ENCODE data around the gene P2RY2. TPM values are rescaled to one million over a fixed set of nuclear protein-coding genes. Genes with fewer than 3 reads are reported as not detected.

P2RY2 gene
- total RNA-seq, 4 donors from 2014 or later: 4.5 to 7.5 (median 6.7) TPM

DNA sequence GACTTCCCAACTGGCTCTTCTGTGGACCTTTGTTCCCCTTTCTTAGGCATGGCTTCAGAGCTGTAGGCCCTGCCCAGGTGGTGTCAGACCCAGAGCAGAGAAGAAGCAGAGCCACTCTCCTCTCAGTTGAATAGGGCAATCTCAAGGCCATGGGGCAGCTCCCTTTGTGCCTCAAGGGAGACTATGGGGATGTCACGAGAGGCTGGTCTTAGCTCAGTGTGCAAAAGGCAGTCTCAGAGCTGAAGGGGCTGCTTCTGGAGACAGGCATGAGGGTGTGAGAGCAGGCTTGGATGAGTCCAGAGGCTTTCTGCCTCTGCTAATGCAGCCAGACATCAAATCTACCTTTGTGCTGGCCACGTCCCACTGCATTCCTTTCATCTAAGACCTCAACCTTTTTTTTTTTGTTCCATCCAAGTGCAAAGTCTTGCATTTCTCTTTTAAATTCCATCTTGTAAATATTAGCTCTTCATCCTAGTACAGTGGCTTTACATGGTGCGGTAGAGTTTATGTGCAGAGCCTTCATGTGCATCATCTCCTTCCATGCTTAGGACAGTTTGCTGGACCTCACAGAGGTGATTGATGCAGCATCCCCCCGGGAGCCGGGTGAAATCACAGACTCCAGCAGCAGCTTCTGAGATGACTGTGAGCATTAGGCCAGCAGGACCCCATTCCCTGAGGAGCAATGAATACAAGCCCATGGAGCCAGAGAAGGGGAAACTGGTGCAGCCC is 41.8 kb upstream of the P2RY2 start:
- 82 to 88% methylated on average over 5 of the region's 5 CpGs for WGBS, 2 donors

DNA sequence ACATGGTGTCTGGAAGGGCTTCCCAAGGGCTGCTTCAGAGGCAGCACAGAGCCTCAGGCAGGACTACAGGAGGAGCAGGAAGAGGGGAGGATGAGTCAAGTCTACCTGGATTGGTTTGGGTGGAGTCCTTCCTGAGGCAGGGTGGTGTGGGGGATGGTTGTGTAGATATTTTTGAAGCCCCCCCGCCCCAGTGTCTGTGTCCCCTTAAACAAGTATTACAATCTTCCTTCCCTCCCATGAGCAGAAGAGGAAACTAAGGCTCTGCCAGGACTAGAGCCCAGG is 41.3 kb upstream of the P2RY2 start:
- no peak for DNase-seq (ENCODE audit: low spot score in 2 of 2)
- no peak for TF ChIP-seq POLR2A (IDR thresholded peaks at IDR 0.05)
- TF ChIP-seq, protein P1, sequence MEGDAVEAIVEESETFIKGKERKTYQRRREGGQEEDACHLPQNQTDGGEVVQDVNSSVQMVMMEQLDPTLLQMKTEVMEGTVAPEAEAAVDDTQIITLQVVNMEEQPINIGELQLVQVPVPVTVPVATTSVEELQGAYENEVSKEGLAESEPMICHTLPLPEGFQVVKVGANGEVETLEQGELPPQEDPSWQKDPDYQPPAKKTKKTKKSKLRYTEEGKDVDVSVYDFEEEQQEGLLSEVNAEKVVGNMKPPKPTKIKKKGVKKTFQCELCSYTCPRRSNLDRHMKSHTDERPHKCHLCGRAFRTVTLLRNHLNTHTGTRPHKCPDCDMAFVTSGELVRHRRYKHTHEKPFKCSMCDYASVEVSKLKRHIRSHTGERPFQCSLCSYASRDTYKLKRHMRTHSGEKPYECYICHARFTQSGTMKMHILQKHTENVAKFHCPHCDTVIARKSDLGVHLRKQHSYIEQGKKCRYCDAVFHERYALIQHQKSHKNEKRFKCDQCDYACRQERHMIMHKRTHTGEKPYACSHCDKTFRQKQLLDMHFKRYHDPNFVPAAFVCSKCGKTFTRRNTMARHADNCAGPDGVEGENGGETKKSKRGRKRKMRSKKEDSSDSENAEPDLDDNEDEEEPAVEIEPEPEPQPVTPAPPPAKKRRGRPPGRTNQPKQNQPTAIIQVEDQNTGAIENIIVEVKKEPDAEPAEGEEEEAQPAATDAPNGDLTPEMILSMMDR (IDR thresholded peaks at IDR 0.05): no peak
- TF ChIP-seq EP300 (IDR thresholded peaks at IDR 0.05): no peak
- Histone ChIP-seq H3K27ac (peak overlapping the region in 3 of 4 donors; percentile 54 to 79 (median 66)), H3K9me3 (no peaks in the 10 kb centered on the region), H3K4me1 (peaks cover 0 to 36% (median 14%) of the 10 kb centered on the region in 4 donors), H3K27me3 (no peaks in the 10 kb centered on the region), H3K4me3 (no peak overlapping the region), H3K36me3 (no peaks in the 10 kb centered on the region)
- 75 to 95% methylated on average over 1 of the region's 1 CpG for WGBS, 2 donors

More for the DNA sequence above, 41.8 kb upstream of the P2RY2 start:
- Histone ChIP-seq H3K9me3 (no peaks in the 10 kb centered on the region), H3K27ac (peak overlapping the region in 2 of 4 donors; percentile 39 to 42), H3K36me3 (no peaks in the 10 kb centered on the region), H3K4me3 (no peak overlapping the region), H3K27me3 (no peaks in the 10 kb centered on the region), H3K4me1 (peaks cover 0 to 40% (median 14%) of the 10 kb centered on the region in 4 donors)
- TF ChIP-seq EP300 (IDR thresholded peaks at IDR 0.05) (no peak), POLR2A (IDR thresholded peaks at IDR 0.05) (no peak)
- TF ChIP-seq, protein P1 (IDR thresholded peaks at IDR 0.05): no peak
- no peak for DNase-seq (ENCODE audit: low spot score in 2 of 2)

DNA sequence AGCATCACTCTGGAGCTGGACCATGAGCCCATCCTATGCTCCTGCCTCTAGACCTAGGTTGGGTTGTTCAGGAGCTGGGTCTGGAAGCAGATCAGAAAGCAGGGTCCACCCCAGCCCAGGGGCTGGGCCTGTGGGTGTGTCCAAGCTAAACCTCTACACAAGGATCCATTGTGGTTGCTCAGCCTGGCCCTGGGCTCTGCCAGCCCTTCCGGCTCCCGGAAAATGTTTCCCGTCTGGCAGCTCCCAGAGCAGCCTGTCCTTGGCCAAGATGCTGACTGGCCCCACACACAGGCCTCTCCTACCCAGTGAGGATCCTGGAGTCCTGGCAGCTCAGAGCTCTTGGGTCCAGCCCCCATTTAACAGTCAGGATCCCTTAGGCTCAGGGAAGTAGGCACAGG is 40.7 kb upstream of the P2RY2 start:
- no CpG with 5 or more reads among the region's 3 CpGs for whole genome bisulfite sequencing, 2 donors
- Histone ChIP-seq H3K4me1 (peaks cover 0 to 36% (median 14%) of the 10 kb centered on the region in 4 donors), H3K36me3 (no peaks in the 10 kb centered on the region), H3K27ac (peak overlapping the region; percentile 38 to 79 (median 60)), H3K27me3 (no peaks in the 10 kb centered on the region), H3K4me3 (no peak overlapping the region), H3K9me3 (no peaks in the 10 kb centered on the region)
- no peak for DNase-seq (ENCODE audit: low spot score in 2 of 2)
- TF ChIP-seq, protein P1 (IDR thresholded peaks at IDR 0.05): no peak
- no peak for TF ChIP-seq EP300 (IDR thresholded peaks at IDR 0.05)
- no peak for TF ChIP-seq POLR2A (IDR thresholded peaks at IDR 0.05)

DNA sequence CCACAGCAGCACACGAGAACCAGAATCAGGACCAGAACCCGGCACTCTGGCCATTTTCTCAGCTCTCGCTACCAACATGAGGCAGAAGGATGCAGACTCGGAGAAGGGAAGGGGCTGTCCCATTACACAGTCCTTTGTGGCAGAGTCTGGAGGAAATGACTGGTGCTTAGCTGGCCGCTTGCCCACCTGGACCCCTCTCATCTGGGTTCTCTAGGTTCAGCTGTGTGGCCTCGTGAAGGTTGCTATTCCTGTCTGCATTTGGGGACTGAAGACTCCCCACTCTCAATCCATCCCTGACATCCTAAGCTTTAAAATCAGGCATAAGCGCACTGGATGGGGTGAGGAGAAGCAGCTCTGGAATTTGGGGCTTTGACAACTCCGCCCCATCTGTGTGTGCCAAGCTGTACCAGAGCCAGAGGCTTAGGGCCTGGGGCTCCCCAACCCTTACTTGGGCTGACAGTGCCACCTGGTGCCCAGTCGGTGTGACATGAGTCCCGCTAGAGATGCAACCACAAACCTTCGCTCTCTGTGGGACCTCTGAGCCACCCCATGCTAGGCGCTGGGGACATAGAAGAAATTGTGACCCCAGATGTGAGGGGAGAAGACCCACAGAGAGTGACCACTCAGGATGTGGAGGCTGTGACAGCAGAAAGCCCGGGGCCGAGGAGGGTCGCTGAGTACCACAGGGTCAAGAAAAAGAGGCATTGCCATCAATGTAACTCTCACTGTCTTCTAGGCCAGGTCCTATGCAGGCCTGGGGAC is 40.1 kb upstream of the P2RY2 start:
- no peaks in the 10 kb centered on the region for H3K9me3 ChIP-seq
- H3K27me3 ChIP-seq: no peaks in the 10 kb centered on the region
- peaks cover 0 to 35% (median 14%) of the 10 kb centered on the region in 4 donors for H3K4me1 ChIP-seq
- H3K4me3 ChIP-seq: no peak overlapping the region
- TF ChIP-seq EP300 (IDR thresholded peaks at IDR 0.05): peak in 1 of 2 donors; percentile 60
- TF ChIP-seq, protein P1 (IDR thresholded peaks at IDR 0.05): peak; percentile 67 to 95 (median 81)
- no peak for TF ChIP-seq POLR2A (IDR thresholded peaks at IDR 0.05)
- H3K36me3 ChIP-seq: no peaks in the 10 kb centered on the region
- 25 to 30% methylated on average over 9 to 11 of the region's 15 CpGs for WGBS, 2 donors
- DNase-seq (ENCODE audit: low spot score in 2 of 2): peak; percentile 70 to 84
- peak overlapping the region; percentile 38 to 79 (median 60) for H3K27ac ChIP-seq

DNA sequence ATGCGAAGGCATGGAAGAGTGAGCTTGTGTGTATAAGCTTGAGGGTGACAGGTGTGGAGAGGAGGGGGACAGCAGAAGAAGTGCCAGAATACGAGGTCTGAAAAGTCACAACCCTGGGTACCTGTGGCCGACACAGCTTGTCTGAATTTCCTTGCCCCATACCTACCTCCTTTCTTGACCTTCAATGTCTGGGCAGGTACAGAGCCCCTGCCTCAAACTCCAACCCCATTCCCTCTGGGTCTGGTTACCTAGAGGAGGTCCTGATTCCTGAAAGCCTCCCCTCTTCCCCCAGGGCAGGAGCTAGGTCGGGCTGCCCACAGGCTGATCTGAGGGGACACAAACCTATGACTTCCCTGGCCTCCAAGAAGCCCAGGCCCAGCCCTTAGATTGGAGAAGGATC is 39.4 kb upstream of the P2RY2 start:
- no peak for TF ChIP-seq POLR2A (IDR thresholded peaks at IDR 0.05)
- TF ChIP-seq, protein P1 (IDR thresholded peaks at IDR 0.05): no peak
- DNase-seq (ENCODE audit: low spot score in 2 of 2): no peak

More for the DNA sequence above, 39.4 kb upstream of the P2RY2 start:
- no peak overlapping the region for H3K4me3 ChIP-seq
- H3K27me3 ChIP-seq: no peaks in the 10 kb centered on the region
- WGBS, 2 donors: 75 to 100% methylated on average over 4 of the region's 4 CpGs
- no peaks in the 10 kb centered on the region for H3K36me3 ChIP-seq
- H3K27ac ChIP-seq: no peak overlapping the region
- H3K4me1 ChIP-seq: peaks cover 0 to 28% (median 13%) of the 10 kb centered on the region in 4 donors
- H3K9me3 ChIP-seq: no peaks in the 10 kb centered on the region

Measured in tibial nerve (tissue), 4 donors.